NCI-H1930 (cell line): Measurements from ENCODE around the gene DYDC1.
"Not testable (repeated sequence)": the region's sequence is repeated elsewhere in the genome, so short reads cannot be mapped to it uniquely, and the experiment has no call there.

Experiments
- DNase-seq, 2 experiments: peaks; one replicate each; lab custom pipeline; 2025; lab: John Stamatoyannopoulos, UW

The DYDC1 gene

DNA sequence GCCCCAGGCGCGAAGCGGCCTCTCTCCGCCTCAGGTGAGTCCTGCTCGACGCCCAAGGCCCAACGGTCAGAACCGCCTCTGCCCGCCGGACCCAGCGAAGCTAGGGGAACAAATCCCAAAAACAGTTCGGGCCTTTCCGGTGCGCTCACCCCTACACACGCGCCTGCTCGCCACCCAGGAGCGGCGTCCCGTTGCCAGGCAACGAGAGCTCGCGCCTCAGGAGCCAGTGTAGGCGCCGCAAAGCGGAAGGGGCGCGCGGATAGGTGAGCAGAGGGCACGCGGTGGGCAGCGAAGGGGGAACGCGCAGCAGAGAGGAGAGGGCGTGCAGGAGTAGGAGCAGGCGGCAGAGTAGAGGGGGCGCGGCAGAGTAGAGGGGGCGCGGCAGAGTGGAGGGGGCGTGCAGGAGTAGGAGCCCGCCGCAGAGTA is at the start of gene DYDC1, which contains the start of gene DYDC2:
Gene DYDC1 (minus strand): TSS at position 193 of the 426 bp plus-strand sequence. CDS start 4,154 bp downstream, outside the sequence.
Gene DYDC2 (plus strand): TSS at position 219 of the 426 bp plus-strand sequence. CDS start 5,663 bp downstream, outside the sequence.
- peak; percentile 76 to 77 for DNase-seq

GRCh38 chr10:80406204-80406603 is 49.6 kb upstream of the DYDC1 start:
- no peak for DNase-seq

- no peak for DNase-seq
Measured at GRCh38 chr10:80405626-80406025, 49.1 kb upstream of the DYDC1 start.

DNA sequence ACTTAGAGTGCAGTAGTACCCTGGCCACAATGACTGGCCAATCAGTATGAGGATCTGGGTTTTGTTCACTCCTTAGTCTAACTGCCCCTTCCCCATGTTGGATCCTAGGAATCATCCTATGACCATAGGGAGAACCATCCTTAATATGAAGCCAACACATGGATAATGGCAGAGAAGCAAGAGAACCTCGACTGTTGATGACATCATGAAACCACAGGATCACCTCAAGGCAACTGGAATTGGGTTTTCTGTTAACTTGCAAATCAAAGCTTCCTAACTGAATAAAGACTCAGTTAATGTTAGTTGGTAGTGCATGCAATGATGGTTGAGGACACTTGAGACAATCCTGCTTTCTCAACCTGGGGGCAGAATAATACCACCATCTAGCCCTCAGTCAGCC is 48.5 kb upstream of the DYDC1 start:
- no peak for DNase-seq

DNA sequence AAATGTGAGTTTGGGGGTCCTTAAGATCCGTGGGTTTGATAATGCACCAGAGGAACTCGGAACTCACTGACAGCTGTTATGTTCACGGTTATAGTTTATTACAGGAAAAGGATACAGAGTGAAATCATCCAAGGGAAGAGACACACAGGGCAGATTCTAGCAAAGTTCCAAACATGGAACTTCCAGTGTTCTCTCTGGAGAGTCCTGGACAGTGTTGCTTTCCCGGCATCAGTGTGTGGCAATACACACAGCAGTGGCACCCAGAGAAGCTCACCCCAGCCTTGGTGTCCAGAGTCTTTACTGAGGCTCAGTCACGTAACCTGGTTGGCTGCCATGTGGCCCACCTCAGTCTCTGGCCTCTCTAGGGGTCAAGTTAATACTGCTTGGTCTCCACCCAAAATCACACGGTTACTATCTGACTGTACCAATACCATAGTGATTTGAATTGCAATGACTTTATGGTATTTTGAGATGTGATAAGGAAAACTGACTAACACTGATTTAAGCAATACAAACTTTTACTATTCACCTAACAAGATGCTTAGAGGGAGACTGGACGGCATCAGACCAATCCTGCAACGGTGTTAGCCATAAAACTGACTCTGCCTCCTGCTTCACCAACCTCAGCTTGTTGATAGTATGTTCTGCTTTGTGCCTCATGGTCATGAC is 43.7 kb upstream of the DYDC1 start:
- DNase-seq, result no peak

DNA sequence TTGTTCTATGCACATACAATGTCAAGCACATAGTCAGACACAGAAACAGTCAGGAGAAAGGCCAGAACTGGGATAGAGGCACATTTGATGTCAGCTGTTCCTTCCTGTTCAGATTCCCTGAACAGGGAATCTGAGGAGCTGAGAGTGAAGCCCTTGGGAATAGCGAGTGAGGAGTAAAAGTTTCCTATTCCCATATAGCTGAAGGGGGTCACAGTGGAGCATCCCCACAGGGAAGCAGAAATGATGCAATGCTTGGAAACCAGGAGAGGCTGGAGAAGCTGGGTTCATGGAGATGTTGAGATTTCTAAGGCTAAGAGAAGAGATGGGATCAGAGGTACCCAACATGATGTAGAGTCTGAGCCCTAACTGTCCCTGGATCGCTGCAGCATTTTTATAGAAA is 40.5 kb upstream of the DYDC1 start:
- no peak for DNase-seq

DNA sequence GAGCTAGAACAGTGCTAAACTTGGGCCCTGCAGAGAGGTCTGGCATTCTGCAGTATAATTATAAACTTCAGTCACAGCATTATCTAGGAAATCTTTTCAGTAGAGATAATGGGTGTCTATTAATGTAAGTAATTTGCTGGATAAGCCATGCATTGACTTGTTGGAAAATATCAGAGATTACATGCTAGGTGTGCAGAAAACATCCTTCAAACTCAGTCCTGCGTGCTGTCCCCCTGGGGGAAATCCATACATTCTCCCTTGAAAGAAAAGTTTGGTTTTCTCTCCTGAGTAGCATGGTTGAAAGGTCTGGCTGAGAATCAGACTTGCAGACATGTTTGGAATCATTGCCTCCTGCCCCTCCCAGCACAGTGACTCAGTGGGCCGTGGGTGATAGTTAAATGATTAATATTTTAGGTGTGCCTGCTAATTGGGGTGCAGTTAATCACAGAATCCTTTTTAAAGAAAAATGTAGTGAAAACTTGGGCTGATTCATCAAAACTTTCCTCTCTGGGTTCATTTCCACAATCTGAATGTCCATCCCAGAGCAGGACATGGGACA is 37.9 kb upstream of the DYDC1 start:
- DNase-seq, result no peak

DNA sequence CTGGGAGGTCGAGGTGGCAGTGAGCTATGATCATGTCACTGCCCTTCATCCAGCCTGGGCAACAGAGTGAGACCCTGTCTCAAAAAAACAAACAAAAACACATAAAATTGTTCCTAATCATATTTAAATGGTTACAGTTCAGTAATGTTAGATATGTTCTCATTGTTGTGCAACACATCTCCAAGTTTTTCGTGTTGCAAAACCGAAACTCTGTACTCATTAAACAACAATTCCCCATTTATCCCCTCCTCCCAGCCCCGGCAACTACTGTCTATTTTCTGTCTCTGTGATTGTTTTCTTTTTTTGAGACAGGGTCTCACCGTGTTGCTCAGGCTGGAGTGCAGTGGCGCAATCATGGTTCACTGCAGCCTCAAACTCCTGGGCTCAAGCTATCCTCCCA is 35.7 kb upstream of the DYDC1 start:
- DNase-seq, result no peak

DNA sequence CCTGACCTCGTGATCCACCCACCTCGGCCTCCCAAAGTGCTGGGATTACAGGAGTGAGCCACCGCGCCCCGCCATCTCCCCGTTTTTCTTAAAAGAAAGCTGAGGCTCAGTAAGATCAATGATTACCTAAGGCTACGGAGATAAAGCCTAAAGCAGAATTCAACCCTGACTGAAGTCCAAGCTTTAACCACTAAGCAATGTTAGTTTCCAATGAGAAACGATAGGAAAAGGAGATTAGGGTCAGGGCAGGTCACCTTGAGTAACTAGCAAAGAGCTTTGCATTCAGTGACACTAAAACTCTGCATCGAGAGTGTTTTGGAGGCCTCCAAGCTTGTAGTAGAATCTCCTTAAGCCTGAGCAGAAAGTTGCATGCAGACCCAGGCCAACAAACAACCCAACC is 34.2 kb upstream of the DYDC1 start:
- no peak for DNase-seq

DNA sequence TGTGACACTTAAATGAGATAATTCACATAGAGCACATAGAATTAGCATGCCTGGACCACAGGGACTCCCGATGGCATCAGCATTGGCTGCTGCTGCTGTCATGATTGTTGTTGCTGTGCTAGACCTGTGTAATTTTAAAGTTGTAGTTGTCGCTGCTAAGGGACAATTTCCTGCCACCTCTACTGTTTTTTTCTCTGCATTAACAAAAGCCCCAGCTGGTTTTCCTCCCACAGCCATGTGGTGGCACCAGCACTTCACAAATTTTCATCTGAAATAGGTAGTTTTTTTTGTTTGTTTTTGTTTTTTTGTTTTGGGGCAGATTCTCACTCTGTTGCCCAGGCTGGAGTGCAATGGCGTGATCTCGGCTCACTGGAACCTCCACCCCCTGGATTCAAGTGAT is 26.4 kb upstream of the DYDC1 start:
- DNase-seq, result no peak

DNA sequence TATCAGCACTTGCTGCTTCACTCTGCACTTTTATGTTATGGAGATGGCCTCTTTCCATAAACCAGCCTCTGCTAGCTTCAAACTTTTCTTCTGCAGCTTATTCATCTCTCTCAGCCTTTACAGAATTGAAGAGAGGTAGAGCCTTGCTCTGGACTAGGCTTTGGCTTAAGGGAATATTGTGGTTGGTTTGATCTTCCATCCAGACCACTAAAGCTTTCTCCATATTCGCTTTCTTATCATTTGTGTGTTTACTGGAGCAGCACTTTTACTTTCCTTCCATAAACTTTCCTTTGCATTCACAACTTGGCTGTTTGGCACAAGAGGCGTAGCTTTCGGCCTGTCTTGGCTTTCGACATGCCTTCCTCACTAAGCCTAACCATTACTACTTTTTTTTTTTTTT is 23.6 kb upstream of the DYDC1 start:
- DNase-seq, result no peak

- DNase-seq, result no peak
Measured at GRCh38 chr10:80379701-80380100, 23.1 kb upstream of the DYDC1 start.

GRCh38 chr10:80373502-80373901 is 16.9 kb upstream of the DYDC1 start:
- no peak for DNase-seq

DNA sequence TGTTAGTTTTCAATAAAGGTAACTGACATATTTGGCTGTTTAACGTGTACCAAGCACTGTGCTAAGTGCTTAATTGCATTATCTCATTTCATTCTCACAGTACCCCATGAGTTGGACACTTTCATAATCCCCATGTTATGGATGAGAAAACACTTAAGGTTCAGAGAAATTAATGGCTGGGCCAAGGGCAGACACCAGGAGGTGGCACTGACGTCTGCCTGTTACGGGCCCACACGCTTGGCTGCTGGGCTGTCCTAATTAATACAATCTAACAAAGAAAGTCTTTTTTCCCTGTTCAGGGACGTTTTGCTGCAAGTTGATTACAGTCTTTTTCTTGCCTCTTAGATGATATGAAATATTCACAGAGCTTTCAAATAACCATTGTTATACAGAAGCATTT is 16.1 kb upstream of the DYDC1 start:
- no peak for DNase-seq

GRCh38 chr10:80371467-80371866 is 14.9 kb upstream of the DYDC1 start:
- DNase-seq, result no peak

- no peak for DNase-seq
Measured at GRCh38 chr10:80365510-80365909, 9.0 kb upstream of the DYDC1 start.

GRCh38 chr10:80359644-80360043 is 3.1 kb upstream of the DYDC1 start:
- DNase-seq, result no peak

GRCh38 chr10:80358925-80359324 is 2.4 kb upstream of the DYDC1 start:
- not testable (repeated sequence) for DNase-seq

DNA sequence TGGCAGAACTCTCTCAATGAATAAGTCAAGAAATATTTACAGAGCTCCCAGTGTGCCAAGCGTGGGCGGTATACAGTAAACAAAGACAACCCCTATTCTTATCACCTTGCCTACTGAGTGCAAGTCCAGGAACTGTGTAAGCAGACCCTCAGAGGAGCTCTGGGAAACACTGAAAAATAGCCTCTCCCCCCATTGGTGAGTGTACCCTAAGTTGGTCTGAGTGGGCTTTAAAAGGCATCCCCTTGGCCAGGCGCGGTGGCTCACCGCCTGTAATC is 1.2 kb upstream of the DYDC1 start:
- no peak for DNase-seq

DNA sequence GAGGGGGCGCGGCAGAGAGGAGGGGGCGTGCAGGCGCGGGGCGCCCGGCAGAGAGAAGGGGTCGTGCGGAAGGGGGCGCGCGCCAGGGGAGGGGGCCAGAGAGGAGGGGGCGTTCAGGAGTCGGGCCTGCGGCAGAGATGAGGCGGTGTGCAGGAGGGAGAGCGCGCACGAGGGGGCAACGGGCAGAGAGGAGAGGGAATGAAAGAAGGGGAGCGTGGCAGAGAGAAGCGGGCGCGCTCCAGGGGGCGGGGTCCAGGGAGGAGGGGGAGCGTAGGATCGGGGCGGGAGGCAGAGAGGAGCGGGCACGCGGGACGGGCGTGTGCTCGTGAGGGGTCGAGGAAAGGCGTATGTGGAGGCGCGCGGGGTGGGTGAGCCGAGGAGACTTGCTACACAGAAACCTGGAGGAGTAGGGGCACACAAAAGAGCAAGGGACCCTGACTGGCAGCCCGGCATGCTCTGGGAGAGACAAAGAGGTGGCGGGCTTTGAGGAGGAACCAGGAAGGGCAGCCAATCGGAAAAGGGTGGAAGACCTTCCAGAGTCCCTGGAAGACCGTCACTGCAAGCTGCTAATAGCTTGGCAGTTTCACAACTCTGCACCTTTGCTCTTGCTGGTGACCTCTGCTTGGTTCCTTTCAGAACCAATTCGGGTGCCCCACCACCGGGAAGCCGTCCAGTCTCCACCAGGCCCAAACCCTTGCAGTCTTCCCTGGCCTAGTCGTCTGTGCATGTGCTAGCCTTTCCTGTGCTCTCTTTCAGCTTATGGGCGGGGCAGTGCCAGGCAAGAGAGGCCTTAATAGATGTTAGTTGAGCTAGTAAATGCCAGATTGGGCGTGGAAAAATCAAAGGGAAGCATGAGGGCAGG is 665 bp upstream of the DYDC1 start:
- peak; percentile 38 to 42 for DNase-seq

GRCh38 chr10:80351220-80351619 is 5.3 kb downstream of the DYDC1 start:
- no peak for DNase-seq

GRCh38 chr10:80350251-80350650 is 6.3 kb downstream of the DYDC1 start:
- no peak for DNase-seq

- no peak for DNase-seq
Measured at GRCh38 chr10:80344912-80345311, 11.6 kb downstream of the DYDC1 start.
